GM23338 (cell line): Measurements from ENCODE around the gene ITGA3. TPM values are rescaled to one million over a fixed set of nuclear protein-coding genes. Genes with fewer than 3 reads are reported as not detected.
A peak's percentile ranks its signal among the peaks of the same experiment; 100 is the strongest.

ENCODE experiments used
- ATAC-seq: fragments of 200-7000 bp; cut with Tn5 transposase; 3 replicates; pipeline ENCODE4 v1.9.1; 2020
- DNase-seq: peaks from one replicate; pipeline ENCODE4 v3.0.0-alpha.2; 2015; ENCODE audit warnings: low spot score
- H2AFZ ChIP-seq: fragments of 200-600 bp; sonication (generic); 2 replicates; pipeline ENCODE4 v1.8.0; 2016; ENCODE audit warnings: antibody characterized with exemption, mild to moderate bottlenecking, moderate library complexity
- H3F3A ChIP-seq: fragments of 200-600 bp; sonication (generic); replicated peaks from 2 replicates; pipeline ENCODE4 v1.8.0; 2017; ENCODE audit warnings: antibody characterized with exemption, mixed run types, low read depth
- H3K27ac ChIP-seq: fragments of 200-600 bp; sonication (generic); 2 replicates; pipeline ENCODE4 v1.6.1; 2016; ENCODE audit warnings: low read depth
- H3K27me3 ChIP-seq: fragments of 200-600 bp; sonication (generic); 2 replicates; pipeline ENCODE4 v1.8.0; 2016; ENCODE audit warnings: mild to moderate bottlenecking, mixed run types, moderate library complexity; ENCODE audit not compliant: insufficient read depth
- H3K36me3 ChIP-seq: fragments of 200-600 bp; sonication (generic); 2 replicates; pipeline ENCODE4 v1.8.0; 2016; ENCODE audit warnings: mild to moderate bottlenecking; ENCODE audit not compliant: insufficient read depth
- H3K4me1 ChIP-seq: fragments of 200-600 bp; sonication (generic); 2 replicates; pipeline ENCODE4 v1.8.0; 2016; ENCODE audit warnings: mild to moderate bottlenecking, moderate library complexity; ENCODE audit not compliant: insufficient read depth
- H3K4me2 ChIP-seq: fragments of 200-600 bp; sonication (generic); 2 replicates; pipeline ENCODE4 v1.7.1; 2017; ENCODE audit warnings: mixed run types
- H3K4me3 ChIP-seq: fragments of 200-600 bp; sonication (generic); 2 replicates; pipeline ENCODE4 v1.6.1; 2016; ENCODE audit warnings: mixed run types
- H3K79me2 ChIP-seq: fragments of 200-600 bp; sonication (generic); replicated peaks from 2 replicates; pipeline ENCODE4 v1.8.0; 2017; ENCODE audit warnings: mild to moderate bottlenecking; ENCODE audit not compliant: insufficient read depth
- H3K9me2 ChIP-seq: fragments of 200-600 bp; sonication (generic); 2 replicates; pipeline ENCODE4 v1.8.0; 2017; ENCODE audit not compliant: insufficient read depth
- H4K20me1 ChIP-seq: fragments of 200-600 bp; sonication (generic); replicated peaks from 2 replicates; pipeline ENCODE4 v1.8.0; 2017; ENCODE audit warnings: mild to moderate bottlenecking; ENCODE audit not compliant: insufficient read depth
- H3K27ac Mint-ChIP-seq: 2 replicates; pipeline ENCODE4 v1.8.0; 2020; ENCODE audit warnings: inconsistent platforms, mild to moderate bottlenecking, moderate library complexity, mixed read lengths
- H3K27me3 Mint-ChIP-seq: 3 replicates; pipeline ENCODE4 v1.8.0; 2022; ENCODE audit warnings: low read depth, mild to moderate bottlenecking, moderate library complexity, mixed read lengths, inconsistent platforms; ENCODE audit not compliant: insufficient read depth, poor library complexity
- H3K36me3 Mint-ChIP-seq: 3 replicates; pipeline ENCODE4 v1.8.0; 2021; ENCODE audit warnings: low read depth, mild to moderate bottlenecking, inconsistent platforms, moderate library complexity, mixed read lengths
- H3K4me1 Mint-ChIP-seq: 3 replicates; pipeline ENCODE4 v1.8.0; 2020; ENCODE audit warnings: mild to moderate bottlenecking, inconsistent platforms, mixed read lengths
- H3K4me3 Mint-ChIP-seq: 3 replicates; pipeline ENCODE4 v1.8.0; 2021; ENCODE audit warnings: moderate library complexity, mild to moderate bottlenecking, inconsistent platforms, mixed read lengths
- H3K9me3 Mint-ChIP-seq: 3 replicates; pipeline ENCODE4 v1.8.0; 2020; ENCODE audit warnings: moderate library complexity, mild to moderate bottlenecking, inconsistent platforms, mixed read lengths
- CREB1 ChIP-seq: fragments of 250-450 bp; sonication (Bioruptor Pico); IDR thresholded peaks from 2 replicates; pipeline ENCODE4 v1.5.0; 2020; ENCODE audit warnings: low read depth, mild to moderate bottlenecking, moderate library complexity
- ETS1 ChIP-seq: IDR thresholded peaks from 2 replicates; pipeline ENCODE4 v1.6.1; 2016; ENCODE audit warnings: antibody characterized with exemption
- EZH2 ChIP-seq: fragments of 200-600 bp; sonication (generic); IDR thresholded peaks from one replicate; pipeline ENCODE4 v1.8.0; 2017; ENCODE audit warnings: antibody characterized with exemption, mild to moderate bottlenecking, low read depth; ENCODE audit not compliant: unreplicated experiment
- EZH2phosphoT487 ChIP-seq: fragments of 200-600 bp; sonication (generic); IDR thresholded peaks from one replicate; pipeline ENCODE4 v1.8.1; 2018; ENCODE audit warnings: antibody characterized with exemption; ENCODE audit not compliant: unreplicated experiment
- JUNB ChIP-seq: IDR thresholded peaks from one replicate; pipeline ENCODE4 v1.6.1; 2016; ENCODE audit warnings: antibody characterized with exemption; ENCODE audit not compliant: unreplicated experiment
- NANOG ChIP-seq: IDR thresholded peaks from 2 replicates; pipeline ENCODE4 v1.6.1; 2016; ENCODE audit warnings: antibody characterized with exemption, borderline replicate concordance
- POLR2AphosphoS5 ChIP-seq: IDR thresholded peaks from 2 replicates; pipeline ENCODE4 v1.6.1; 2016; ENCODE audit warnings: antibody characterized with exemption, low read depth
- REST ChIP-seq: IDR thresholded peaks from one replicate; pipeline ENCODE4 v1.6.1; 2018; ENCODE audit warnings: antibody characterized with exemption; ENCODE audit not compliant: unreplicated experiment
- STAT1 ChIP-seq: IDR thresholded peaks from one replicate; pipeline ENCODE4 v1.6.1; 2016; ENCODE audit warnings: antibody characterized with exemption; ENCODE audit not compliant: unreplicated experiment
- ZNF114 ChIP-seq: fragments of 250-450 bp; sonication (Bioruptor Pico); IDR thresholded peaks from 2 replicates; pipeline ENCODE4 v1.5.0; 2020; ENCODE audit warnings: mild to moderate bottlenecking, moderate library complexity
- ZNF331 ChIP-seq: fragments of 250-450 bp; sonication (Bioruptor Pico); IDR thresholded peaks from 2 replicates; pipeline ENCODE4 v1.5.0; 2020; ENCODE audit warnings: low read depth, mild to moderate bottlenecking, moderate library complexity
- ZNF462 ChIP-seq: fragments of 250-450 bp; sonication (Bioruptor Pico); IDR thresholded peaks from 2 replicates; pipeline ENCODE4 v1.5.0; 2020; ENCODE audit warnings: mild to moderate bottlenecking, moderate library complexity
- polyA plus RNA-seq: library from polyadenylated mRNA; unstranded; fragments of >200 nt; fragmentation: Nextera tagmentation; extraction: Ambion mirVana; gene quantifications from 2 replicates; pipeline ENCODE4 v1.2.1, GENCODE V29; 2016
- total RNA-seq: library from RNA; depleted of rRNA; stranded (reverse); fragments of >200 nt; shearing (Covaris generic); gene quantifications from 2 replicates; pipeline ENCODE4 v1.2.3, GENCODE V29; 2014
- TF ChIP-seq, protein P1 (sequence below), 2 experiments: fragments of 200-600 bp in 1 of 2; sonication (generic) in 1 of 2; conservative IDR thresholded peaks; 2 replicates each; pipeline versions ENCODE4 v1.5.1 to v1.6.1; 2016 to 2017; ENCODE audit warnings: antibody characterized with exemption in 2 of 2, low read depth in 2 of 2, mild to moderate bottlenecking in 2 of 2, moderate library complexity in 1 of 2

Gene ITGA3
- total and polyA plus RNA-seq, 2 experiments from 2014 or later = 9.6 to 28.3 TPM

GRCh38 chr17:50117202-50118051 is 61.5 kb downstream of the ITGA3 start:
- Mint-ChIP-seq H3K9me3 (no peaks in the 10 kb centered on the region), H3K27ac (no peak overlapping the region), H3K4me1 (peaks cover 23% of the 10 kb centered on the region), H3K27me3 (peaks cover 43% of the 10 kb centered on the region), H3K4me3 (peak overlapping the region; percentile 65), H3K36me3 (peaks cover 4% of the 10 kb centered on the region; the same call in 2 of the 3 replicates)
- H3K27ac ChIP-seq = no peak overlapping the region
- H3K79me2 ChIP-seq = no peaks in the 10 kb centered on the region
- H4K20me1 ChIP-seq = no peaks in the 10 kb centered on the region
- H3K27me3 ChIP-seq = peaks cover 44% of the 10 kb centered on the region
- no peaks in the 10 kb centered on the region for H3K9me2 ChIP-seq
- ATAC-seq = peak; percentile 87
- peak overlapping the region; percentile 78 for H3K4me2 ChIP-seq
- H3K4me3 ChIP-seq = peak overlapping the region; percentile 55
- no peak for TF ChIP-seq STAT1
- TF ChIP-seq EZH2phosphoT487 = no peak
- TF ChIP-seq, protein P1, sequence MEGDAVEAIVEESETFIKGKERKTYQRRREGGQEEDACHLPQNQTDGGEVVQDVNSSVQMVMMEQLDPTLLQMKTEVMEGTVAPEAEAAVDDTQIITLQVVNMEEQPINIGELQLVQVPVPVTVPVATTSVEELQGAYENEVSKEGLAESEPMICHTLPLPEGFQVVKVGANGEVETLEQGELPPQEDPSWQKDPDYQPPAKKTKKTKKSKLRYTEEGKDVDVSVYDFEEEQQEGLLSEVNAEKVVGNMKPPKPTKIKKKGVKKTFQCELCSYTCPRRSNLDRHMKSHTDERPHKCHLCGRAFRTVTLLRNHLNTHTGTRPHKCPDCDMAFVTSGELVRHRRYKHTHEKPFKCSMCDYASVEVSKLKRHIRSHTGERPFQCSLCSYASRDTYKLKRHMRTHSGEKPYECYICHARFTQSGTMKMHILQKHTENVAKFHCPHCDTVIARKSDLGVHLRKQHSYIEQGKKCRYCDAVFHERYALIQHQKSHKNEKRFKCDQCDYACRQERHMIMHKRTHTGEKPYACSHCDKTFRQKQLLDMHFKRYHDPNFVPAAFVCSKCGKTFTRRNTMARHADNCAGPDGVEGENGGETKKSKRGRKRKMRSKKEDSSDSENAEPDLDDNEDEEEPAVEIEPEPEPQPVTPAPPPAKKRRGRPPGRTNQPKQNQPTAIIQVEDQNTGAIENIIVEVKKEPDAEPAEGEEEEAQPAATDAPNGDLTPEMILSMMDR (conservative IDR thresholded peaks at IDR 0.05; ENCODE audit: low read depth in 2 of 2) = peak; percentile 52 to 75
- no peak for TF ChIP-seq ETS1
- TF ChIP-seq ZNF114 (CRISPR knock-in tag) = no peak
- TF ChIP-seq ZNF331 (CRISPR knock-in tag) = no peak
- TF ChIP-seq JUNB = no peak
- TF ChIP-seq REST = no peak
- TF ChIP-seq EZH2 = peak; percentile 41
- TF ChIP-seq POLR2AphosphoS5 = peak; percentile 29; the same call in 1 of the 2 replicates
- no peak for TF ChIP-seq NANOG
- TF ChIP-seq ZNF462 (CRISPR knock-in tag) = no peak
- 0 out of 2 replicates have a peak, but pooled peaks have one; percentile 22 for TF ChIP-seq CREB1 (CRISPR knock-in tag)
- peaks cover 11% of the 10 kb centered on the region; the same call in 1 of the 2 replicates for H3K4me1 ChIP-seq
- DNase-seq = peak; percentile 89
- no peaks in the 10 kb centered on the region for H3K36me3 ChIP-seq
- H3F3A ChIP-seq = peaks cover 6% of the 10 kb centered on the region; the same call in 1 of the 2 replicates
- H2AFZ ChIP-seq = 0 out of 2 replicates have a peak overlapping the region, but pooled peaks have one; percentile 66
